ENCODE measurements around the gene PACRG. TPM values are rescaled to one million over a fixed set of nuclear protein-coding genes. Genes with fewer than 3 reads are reported as not detected.

The PACRG gene
- polyA plus RNA-seq, 1 of the 3 experiments (the other 2 are of a cell fraction): 0.56 TPM

- ChIA-PET CTCF (interaction anchor here (1.1 to 2.0 kb wide), 2 partner anchors 10 to 14 kb away, joined by 3 to 8 read pairs; no protein-coding TSS in a partner anchor), POLR2A (no interaction called here)
- Histone ChIP-seq H3K9me3 (no peaks in the 10 kb centered on the region), H2AFZ (ENCODE audit: low read depth) (no peak overlapping the region), H3K4me3 (ENCODE audit: low read depth in 2 of 2, low read length in 1 of 2) (no peak overlapping the region), H3K27me3 (ENCODE audit: insufficient read depth) (no peaks in the 10 kb centered on the region), H3K36me3 (replicated peaks in 1 of 2; ENCODE audit: control insufficient read depth in 1 of 2, insufficient read depth in 2 of 2, low read length in 1 of 2) (no peaks in the 10 kb centered on the region), H3K4me2 (no peak overlapping the region), H3K79me2 (ENCODE audit: insufficient read depth) (no peaks in the 10 kb centered on the region), H3K27ac (ENCODE audit: low read depth in 2 of 2, low read length in 1 of 2) (peak overlapping the region in 1 of 2 experiments; percentile 89; a peak in 2 of 4 replicates), H3K9ac (no peak overlapping the region), H3F3A (replicated peaks; ENCODE audit: insufficient read depth) (no peaks in the 10 kb centered on the region), H3K4me1 (ENCODE audit: control insufficient read depth in 1 of 2, insufficient read depth in 2 of 2, low read depth in 1 of 2, low read length in 1 of 2) (peaks cover 0 to 13% of the 10 kb centered on the region in 2 experiments; a peak in 2 of 4 replicates), H4K20me1 (ENCODE audit: insufficient read depth) (no peaks in the 10 kb centered on the region), H3K9me2 (no peaks in the 10 kb centered on the region)
- DNase-seq: peak; percentile 74
- 70% methylated on average over 18 of the region's 22 CpGs for WGBS (ENCODE audit: low lambda C conversion rate)
- TF ChIP-seq SIN3A (IDR thresholded peaks at IDR 0.05; ENCODE audit: borderline replicate concordance, low read depth, low read length) (no peak), FOSL2 (IDR thresholded peaks at IDR 0.05; ENCODE audit: borderline replicate concordance, low read depth) (no peak), GATA2 (CRISPR knock-in tag; IDR thresholded peaks at IDR 0.05) (no peak), MXI1 (IDR thresholded peaks at IDR 0.05; ENCODE audit: low read depth, low read length) (no peak), RAD21 (IDR thresholded peaks at IDR 0.05; ENCODE audit: low read length) (no peak), FOXJ3 (CRISPR knock-in tag; IDR thresholded peaks at IDR 0.05) (no peak), SMC3 (IDR thresholded peaks at IDR 0.05; ENCODE audit: low read depth, low read length) (no peak), REST (IDR thresholded peaks at IDR 0.05; ENCODE audit: low read depth, low read length) (no peak), GABPA (IDR thresholded peaks at IDR 0.05; ENCODE audit: low read depth) (no peak), CHD2 (IDR thresholded peaks at IDR 0.05; ENCODE audit: low read length, partially characterized antibody) (no peak), PBX3 (IDR thresholded peaks at IDR 0.05) (no peak), EP300 (IDR thresholded peaks at IDR 0.05; ENCODE audit: borderline replicate concordance in 1 of 2, low read depth in 1 of 2, low read length in 1 of 2) (no peak), EZH2phosphoT487 (IDR thresholded peaks at IDR 0.05; ENCODE audit: borderline replicate concordance, low read depth) (no peak), RCOR1 (IDR thresholded peaks at IDR 0.05; ENCODE audit: low read length) (no peak), TEAD4 (IDR thresholded peaks at IDR 0.05; ENCODE audit: borderline replicate concordance, insufficient read depth) (no peak)
Measured at GRCh38 chr6:163165155-163165910, 437.6 kb downstream of the PACRG start.
